ENCODE measurements around the gene CTSZ. TPM values are rescaled to one million over a fixed set of nuclear protein-coding genes. Genes with fewer than 3 reads are reported as not detected.

Gene CTSZ
- total RNA-seq, 1 donor from 2014 or later: 73.7 TPM

GRCh38 chr20:58976061-58976730, 30.9 kb downstream of the CTSZ start:
- H3K4me3 ChIP-seq (ENCODE audit: low read depth, low read length): no peak overlapping the region
- H3K27me3 ChIP-seq (ENCODE audit: control insufficient read depth, insufficient read depth, low read length): no peaks in the 10 kb centered on the region
- no peak for FAIRE-seq
- no peak for TF ChIP-seq CTCF (IDR thresholded peaks at IDR 0.05; ENCODE audit: insufficient read depth, low read length, severe bottlenecking)
- no peaks in the 10 kb centered on the region for H3K36me3 ChIP-seq (ENCODE audit: control insufficient read depth, insufficient read depth, low read length)
- peak; percentile 49 for DNase-seq (ENCODE audit: low read depth)

GRCh38 chr20:58975353-58975752, 31.7 kb downstream of the CTSZ start:
- no peak for TF ChIP-seq CTCF (IDR thresholded peaks at IDR 0.05; ENCODE audit: insufficient read depth, low read length, severe bottlenecking)
- H3K4me3 ChIP-seq (ENCODE audit: low read depth, low read length): no peak overlapping the region
- no peak for FAIRE-seq
- no peak for DNase-seq (ENCODE audit: low read depth)
- H3K27me3 ChIP-seq (ENCODE audit: control insufficient read depth, insufficient read depth, low read length): no peaks in the 10 kb centered on the region
- no peaks in the 10 kb centered on the region for H3K36me3 ChIP-seq (ENCODE audit: control insufficient read depth, insufficient read depth, low read length)

DNA sequence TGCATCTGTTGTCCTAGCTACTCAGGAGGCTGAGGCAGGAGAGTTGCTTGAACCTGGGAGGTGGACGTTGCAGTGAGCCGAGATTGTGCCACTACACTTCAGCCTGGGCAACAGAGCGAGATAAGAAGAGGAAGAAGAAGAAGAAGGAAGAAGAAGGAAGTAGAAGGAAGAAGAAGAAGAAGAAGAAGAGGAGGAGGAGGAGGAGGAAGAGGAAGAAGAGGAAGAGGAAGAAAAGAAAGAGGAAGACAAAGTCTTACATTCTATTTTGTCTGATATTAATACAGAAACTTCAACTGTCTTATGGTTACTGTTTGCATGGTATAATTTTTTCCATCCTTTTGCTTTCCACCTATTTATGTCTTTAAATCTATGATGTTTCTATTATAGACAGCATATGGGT, 33.2 kb downstream of the CTSZ start:
- DNase-seq (ENCODE audit: low read depth): no peak
- Histone ChIP-seq H3K4me3 (ENCODE audit: low read depth, low read length) (no peak overlapping the region), H3K36me3 (ENCODE audit: control insufficient read depth, insufficient read depth, low read length) (no peaks in the 10 kb centered on the region), H3K27me3 (ENCODE audit: control insufficient read depth, insufficient read depth, low read length) (no peaks in the 10 kb centered on the region)
- no peak for FAIRE-seq
- TF ChIP-seq CTCF (IDR thresholded peaks at IDR 0.05; ENCODE audit: insufficient read depth, low read length, severe bottlenecking): no peak

GRCh38 chr20:58973179-58973578, 33.9 kb downstream of the CTSZ start:
- no peaks in the 10 kb centered on the region for H3K27me3 ChIP-seq (ENCODE audit: control insufficient read depth, insufficient read depth, low read length)

GRCh38 chr20:58971429-58971828, 35.6 kb downstream of the CTSZ start:
- Histone ChIP-seq H3K36me3 (ENCODE audit: control insufficient read depth, insufficient read depth, low read length) (no peaks in the 10 kb centered on the region), H3K4me3 (ENCODE audit: low read depth, low read length) (no peak overlapping the region), H3K27me3 (ENCODE audit: control insufficient read depth, insufficient read depth, low read length) (no peaks in the 10 kb centered on the region)
- DNase-seq (ENCODE audit: low read depth) (no peak), FAIRE-seq (no peak)
- TF ChIP-seq CTCF (IDR thresholded peaks at IDR 0.05; ENCODE audit: insufficient read depth, low read length, severe bottlenecking): no peak

More at GRCh38 chr20:58973179-58973578, 33.9 kb downstream of the CTSZ start:
- DNase-seq (ENCODE audit: low read depth) (no peak), FAIRE-seq (no peak)
- H3K36me3 ChIP-seq (ENCODE audit: control insufficient read depth, insufficient read depth, low read length): no peaks in the 10 kb centered on the region
- no peak for TF ChIP-seq CTCF (IDR thresholded peaks at IDR 0.05; ENCODE audit: insufficient read depth, low read length, severe bottlenecking)
- no peak overlapping the region for H3K4me3 ChIP-seq (ENCODE audit: low read depth, low read length)

DNA sequence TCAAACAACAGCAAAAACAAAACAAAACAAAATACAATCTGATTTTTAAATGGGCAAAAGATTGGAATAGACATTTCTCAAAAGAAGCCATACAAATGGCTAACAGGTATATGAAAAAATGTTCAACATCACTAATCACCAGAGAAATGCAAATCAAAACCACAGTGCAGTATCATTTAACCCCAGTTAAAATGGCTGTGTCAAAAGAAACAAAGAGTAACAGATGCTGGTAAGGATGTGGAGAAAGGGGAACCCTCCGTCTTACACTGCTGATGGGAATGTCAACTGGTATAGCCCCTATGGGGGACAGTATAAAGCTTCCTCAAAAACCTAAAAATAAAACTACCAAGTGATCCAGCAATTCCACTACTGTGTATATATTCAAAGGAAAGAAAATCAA, 36.9 kb downstream of the CTSZ start:
- no peaks in the 10 kb centered on the region for H3K27me3 ChIP-seq (ENCODE audit: control insufficient read depth, insufficient read depth, low read length)
- FAIRE-seq (no peak), DNase-seq (ENCODE audit: low read depth) (no peak)
- TF ChIP-seq CTCF (IDR thresholded peaks at IDR 0.05; ENCODE audit: insufficient read depth, low read length, severe bottlenecking): no peak
- H3K4me3 ChIP-seq (ENCODE audit: low read depth, low read length): no peak overlapping the region
- no peaks in the 10 kb centered on the region for H3K36me3 ChIP-seq (ENCODE audit: control insufficient read depth, insufficient read depth, low read length)

Measured in bronchial epithelial cell (primary cell).